ENCODE results near the gene TLCD1. TPM values are rescaled to one million over a fixed set of nuclear protein-coding genes. Genes with fewer than 3 reads are reported as not detected.

TLCD1 gene
- total RNA-seq, 1 experiment from 2014 or later, result 7.1 TPM

DNA sequence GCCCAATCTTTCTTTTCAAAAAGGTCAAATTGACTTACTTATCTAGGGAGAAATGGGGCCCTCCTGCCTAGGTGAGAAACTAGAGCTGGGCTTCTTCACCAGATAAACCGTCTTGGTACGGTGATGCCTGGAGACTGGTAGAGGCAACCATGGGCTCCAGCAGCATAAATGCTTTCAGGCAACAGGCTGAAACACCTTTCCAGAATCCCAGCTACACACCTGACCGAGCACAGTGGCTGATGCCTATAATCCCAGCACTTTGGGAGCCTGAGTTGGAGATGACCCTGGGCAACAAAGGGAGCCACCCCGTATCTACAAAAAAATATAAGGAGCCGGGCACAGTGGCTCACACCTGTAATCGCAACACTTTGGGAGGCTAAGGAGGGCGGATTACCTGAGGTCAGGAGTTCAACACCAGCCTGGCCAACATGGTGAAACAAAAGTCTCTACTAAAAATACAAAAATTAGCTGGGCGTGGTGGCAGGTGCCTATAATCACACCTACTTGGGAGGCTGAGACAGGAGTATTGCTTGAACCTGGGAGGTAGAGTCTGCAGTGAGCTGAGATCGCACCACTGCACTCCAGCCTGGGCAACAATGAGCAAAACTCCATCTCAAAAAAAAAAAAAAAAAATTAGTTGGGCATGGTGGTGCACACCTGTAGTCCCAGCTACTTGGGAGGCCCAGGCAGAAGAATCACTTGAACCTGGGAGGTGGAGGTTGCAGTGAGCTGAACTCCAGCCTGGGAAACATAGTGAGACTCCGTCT is 25.8 kb upstream of the TLCD1 start:
- ATAC-seq (no peak), DNase-seq (no peak)
- no peak overlapping the region for H2AFZ ChIP-seq (ENCODE audit: low read length)
- H3K4me2 ChIP-seq (ENCODE audit: low read length), result no peak overlapping the region
- H3K9me2 ChIP-seq (replicated peaks; ENCODE audit: low read length), result no peaks in the 10 kb centered on the region
- peaks cover 10% of the 10 kb centered on the region for H3K4me1 ChIP-seq (ENCODE audit: insufficient read depth, low read length)
- H3K27me3 ChIP-seq (ENCODE audit: low read length), result no peaks in the 10 kb centered on the region
- H3K36me3 ChIP-seq (ENCODE audit: low read depth, low read length), result peaks cover 30% of the 10 kb centered on the region
- intact Hi-C loops (cut with micrococcal nuclease), result no loop called here
- CTCF ChIA-PET, result interaction anchor here (0.9 kb wide), 1 partner anchor 25 kb away, joined by 3 read pairs; no protein-coding TSS in a partner anchor
- no TSS peak for BruUV-seq (replicated peaks)
- no peak overlapping the region for H3K27ac ChIP-seq (ENCODE audit: low read length)
- no peaks in the 10 kb centered on the region for H3F3A ChIP-seq (ENCODE audit: low read length, unreplicated experiment)
- TF ChIP-seq EZH2 (IDR thresholded peaks at IDR 0.05; ENCODE audit: low read length, unreplicated experiment) (no peak), EZH2phosphoT487 (IDR thresholded peaks at IDR 0.05; ENCODE audit: borderline replicate concordance, low read length) (no peak)
- TF ChIP-seq, protein P1, sequence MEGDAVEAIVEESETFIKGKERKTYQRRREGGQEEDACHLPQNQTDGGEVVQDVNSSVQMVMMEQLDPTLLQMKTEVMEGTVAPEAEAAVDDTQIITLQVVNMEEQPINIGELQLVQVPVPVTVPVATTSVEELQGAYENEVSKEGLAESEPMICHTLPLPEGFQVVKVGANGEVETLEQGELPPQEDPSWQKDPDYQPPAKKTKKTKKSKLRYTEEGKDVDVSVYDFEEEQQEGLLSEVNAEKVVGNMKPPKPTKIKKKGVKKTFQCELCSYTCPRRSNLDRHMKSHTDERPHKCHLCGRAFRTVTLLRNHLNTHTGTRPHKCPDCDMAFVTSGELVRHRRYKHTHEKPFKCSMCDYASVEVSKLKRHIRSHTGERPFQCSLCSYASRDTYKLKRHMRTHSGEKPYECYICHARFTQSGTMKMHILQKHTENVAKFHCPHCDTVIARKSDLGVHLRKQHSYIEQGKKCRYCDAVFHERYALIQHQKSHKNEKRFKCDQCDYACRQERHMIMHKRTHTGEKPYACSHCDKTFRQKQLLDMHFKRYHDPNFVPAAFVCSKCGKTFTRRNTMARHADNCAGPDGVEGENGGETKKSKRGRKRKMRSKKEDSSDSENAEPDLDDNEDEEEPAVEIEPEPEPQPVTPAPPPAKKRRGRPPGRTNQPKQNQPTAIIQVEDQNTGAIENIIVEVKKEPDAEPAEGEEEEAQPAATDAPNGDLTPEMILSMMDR (conservative IDR thresholded peaks at IDR 0.05; ENCODE audit: low read depth, low read length), result no peak
- H3K79me2 ChIP-seq (ENCODE audit: low read length), result peaks cover 25% of the 10 kb centered on the region
- POLR2A ChIA-PET (ENCODE audit: unreplicated experiment), result interaction anchor here (0.5 to 0.7 kb wide), 2 partner anchors 25 to 130 kb away, joined by 3 to 16 read pairs; no protein-coding TSS in a partner anchor
- H4K20me1 ChIP-seq (ENCODE audit: low read length), result peaks cover 13% of the 10 kb centered on the region
- H3K9ac ChIP-seq (ENCODE audit: low read length), result no peak overlapping the region
- H3K4me3 ChIP-seq (ENCODE audit: low read length), result no peak overlapping the region
- H3K9me3 ChIP-seq (ENCODE audit: low read length), result no peaks in the 10 kb centered on the region

DNA sequence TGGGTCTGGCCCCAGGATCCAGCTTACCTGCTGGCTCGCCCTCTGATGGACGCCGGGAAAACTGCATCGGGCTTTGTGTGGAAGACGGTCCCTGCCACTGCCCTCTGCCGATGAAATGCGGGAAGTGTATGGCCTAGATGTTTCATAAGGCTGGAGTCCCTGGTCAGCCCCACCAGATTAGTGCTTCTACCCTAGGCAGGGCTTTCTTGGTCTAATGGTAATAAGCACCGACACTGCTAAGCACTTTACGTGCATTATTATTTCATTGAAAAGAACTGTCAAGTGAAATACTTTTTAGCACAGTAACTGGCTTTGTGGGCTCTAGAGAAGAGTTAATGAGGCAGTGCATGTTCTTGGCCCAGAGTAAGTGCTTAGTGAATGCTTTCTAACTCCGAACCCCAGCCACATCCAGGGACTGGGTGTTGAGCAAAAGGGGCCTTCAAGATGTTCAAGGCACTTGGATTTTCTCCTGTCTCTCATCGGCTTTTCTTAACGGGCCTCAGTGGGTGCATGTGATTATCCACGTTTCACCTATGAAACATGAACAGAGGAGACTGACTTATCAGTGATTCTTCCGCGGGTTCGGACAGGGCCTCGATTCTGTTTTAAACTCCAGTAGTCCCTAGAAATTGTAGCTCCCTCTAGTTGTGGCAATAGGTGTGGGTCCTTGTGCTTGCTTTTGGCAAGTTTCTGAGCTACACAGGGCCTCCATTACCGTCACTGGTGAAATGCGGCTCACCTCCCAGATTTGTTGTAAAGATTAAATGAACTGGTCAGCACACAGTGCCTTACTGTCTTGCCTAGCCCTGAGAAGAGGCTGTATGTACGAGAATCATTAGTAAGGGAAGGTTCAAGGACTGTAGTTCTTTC is 24.4 kb upstream of the TLCD1 start:
- ATAC-seq (peak; percentile 42), DNase-seq (peak; percentile 90)
- Histone ChIP-seq H3K79me2 (ENCODE audit: low read length) (peaks cover 38% of the 10 kb centered on the region), H3K4me2 (ENCODE audit: low read length) (no peak overlapping the region), H3K9me3 (ENCODE audit: low read length) (no peaks in the 10 kb centered on the region), H3K4me3 (ENCODE audit: low read length) (no peak overlapping the region), H3F3A (ENCODE audit: low read length, unreplicated experiment) (no peaks in the 10 kb centered on the region), H3K4me1 (ENCODE audit: insufficient read depth, low read length) (peaks cover 24% of the 10 kb centered on the region), H2AFZ (ENCODE audit: low read length) (no peak overlapping the region), H3K27me3 (ENCODE audit: low read length) (no peaks in the 10 kb centered on the region), H3K27ac (ENCODE audit: low read length) (no peak overlapping the region), H3K36me3 (ENCODE audit: low read depth, low read length) (peaks cover 30% of the 10 kb centered on the region), H3K9me2 (replicated peaks; ENCODE audit: low read length) (no peaks in the 10 kb centered on the region), H4K20me1 (ENCODE audit: low read length) (peaks cover 20% of the 10 kb centered on the region), H3K9ac (ENCODE audit: low read length) (no peak overlapping the region)
- intact Hi-C loops (cut with micrococcal nuclease), result loop anchor here (1.0 kb wide), 1 partner anchor 23 kb away; no protein-coding TSS in a partner anchor
- TF ChIP-seq, protein P1 (conservative IDR thresholded peaks at IDR 0.05; ENCODE audit: low read depth, low read length), result peak; percentile 92
- TF ChIP-seq EZH2 (IDR thresholded peaks at IDR 0.05; ENCODE audit: low read length, unreplicated experiment), result no peak
- ChIA-PET POLR2A (ENCODE audit: unreplicated experiment) (no interaction called here), CTCF (interaction anchor here (0.6 to 1.9 kb wide), 2 partner anchors 23 to 203 kb away, joined by 4 to 55 read pairs; partner anchors contain the start of genes NEK8 and TLCD1)
- TSS peak; percentile 16 for BruUV-seq (replicated peaks)

Measured in PC-3 (cell line).